Hematopoietic multipotent progenitor cell treated with erythropoietin and hydrocortisone succinate and interleukin-3 and kit ligand, for 6 days (in vitro differentiated cells): ENCODE results near the gene LYRM9.
"Not testable (repeated sequence)": the region's sequence is repeated elsewhere in the genome, so short reads cannot be mapped to it uniquely, and the experiment has no call there.

Source experiments
- DNase-seq: peaks from one replicate; pipeline ENCODE4 v3.0.0-alpha.2; 2015

Gene LYRM9

DNA sequence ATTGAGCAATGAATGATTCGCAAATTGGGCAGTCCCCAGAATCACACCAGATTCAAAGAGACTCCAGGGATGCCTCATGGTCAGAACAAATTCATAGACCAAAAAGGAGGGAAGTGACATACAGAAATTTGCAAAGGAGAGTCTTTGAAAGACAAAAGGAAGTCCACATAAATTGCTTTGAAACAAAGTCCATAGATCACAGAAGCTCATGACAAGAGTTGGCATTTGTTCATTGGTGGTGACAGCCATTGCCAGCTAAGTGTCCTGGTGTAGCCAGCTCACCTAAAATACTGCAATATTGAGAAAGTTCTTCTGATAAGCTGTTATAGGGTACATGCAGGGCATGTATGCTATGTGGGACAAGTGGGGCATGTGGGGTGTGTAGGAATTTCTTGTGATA is 55.4 kb downstream of the LYRM9 start:
- not testable (repeated sequence) for DNase-seq

DNA sequence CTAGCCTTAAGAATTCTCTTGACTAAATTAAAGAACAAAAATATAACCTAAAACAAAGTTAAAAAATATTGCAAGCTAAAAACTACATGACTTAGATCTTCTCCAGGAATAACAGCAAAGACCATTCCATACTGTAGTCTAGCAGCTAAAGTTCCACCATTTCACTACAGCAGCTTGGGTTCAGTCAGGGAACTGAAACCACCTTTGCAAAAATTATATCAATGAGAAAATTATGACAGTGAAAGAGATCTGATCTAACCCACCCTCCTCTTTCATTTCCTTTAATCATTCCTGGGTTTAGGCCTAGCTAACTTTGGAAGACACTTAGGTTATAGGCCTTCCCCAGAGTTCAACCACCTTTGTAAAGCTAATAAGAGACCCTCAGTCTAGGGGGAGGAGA is 56.5 kb downstream of the LYRM9 start:
- no peak for DNase-seq

- no peak for DNase-seq
Observed at GRCh38 chr17:27834571-27834970, 58.6 kb downstream of the LYRM9 start.

GRCh38 chr17:27832831-27833230 is 60.3 kb downstream of the LYRM9 start:
- no peak for DNase-seq

DNA sequence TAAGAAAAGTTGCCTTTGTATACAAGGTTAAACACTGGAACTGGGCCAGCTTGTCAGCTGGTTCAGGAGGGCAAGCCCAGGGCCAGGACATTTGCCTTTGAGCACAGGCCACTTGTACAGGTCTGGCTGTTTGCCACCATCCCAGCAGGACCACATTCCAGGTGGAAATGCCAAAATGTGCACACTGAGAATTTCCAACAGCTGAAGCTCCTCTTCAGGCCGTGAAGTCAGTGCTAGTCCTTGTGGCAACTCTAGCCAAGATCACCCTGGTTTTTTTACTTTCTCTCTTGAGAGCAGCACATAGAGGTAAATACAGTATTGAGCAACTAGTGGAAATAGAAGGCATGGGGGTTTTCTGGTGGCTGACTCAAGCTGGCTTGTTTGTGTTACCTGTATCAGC is 63.3 kb downstream of the LYRM9 start:
- not testable (repeated sequence) for DNase-seq

DNA sequence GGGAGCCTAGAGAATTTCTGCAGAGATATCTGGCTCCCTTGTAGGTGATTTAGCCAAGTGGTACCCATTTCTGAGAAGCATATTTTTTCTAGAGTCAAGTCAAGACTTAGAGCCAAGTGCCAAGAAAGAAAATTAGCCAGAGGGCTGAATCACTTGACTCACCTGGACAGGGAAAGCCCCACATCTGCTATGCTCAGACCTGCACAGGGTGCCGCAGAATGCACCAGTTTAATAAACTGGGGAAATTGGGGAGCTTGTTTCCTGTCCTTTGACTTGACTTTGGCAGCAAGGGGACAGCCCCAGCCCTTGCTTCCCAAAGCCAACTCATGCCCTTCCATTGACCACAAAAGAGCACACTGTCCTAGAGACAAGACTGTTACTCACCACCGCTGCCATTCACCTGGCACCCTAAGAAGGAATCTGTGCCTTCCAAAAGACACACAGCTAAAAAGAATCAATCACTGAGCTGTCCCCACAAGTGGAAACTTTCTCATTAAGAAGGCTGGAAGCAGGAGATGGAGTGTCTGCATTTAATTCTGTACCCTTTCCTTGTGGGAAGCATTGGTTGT is 63.9 kb downstream of the LYRM9 start:
- not testable (repeated sequence) for DNase-seq
